ENCODE measurements around the gene THPO. TPM values are rescaled to one million over a fixed set of nuclear protein-coding genes. Genes with fewer than 3 reads are reported as not detected.

The THPO gene
- total RNA-seq, 1 donor from 2014 or later = 0.56 TPM

- TF ChIP-seq, protein P1, sequence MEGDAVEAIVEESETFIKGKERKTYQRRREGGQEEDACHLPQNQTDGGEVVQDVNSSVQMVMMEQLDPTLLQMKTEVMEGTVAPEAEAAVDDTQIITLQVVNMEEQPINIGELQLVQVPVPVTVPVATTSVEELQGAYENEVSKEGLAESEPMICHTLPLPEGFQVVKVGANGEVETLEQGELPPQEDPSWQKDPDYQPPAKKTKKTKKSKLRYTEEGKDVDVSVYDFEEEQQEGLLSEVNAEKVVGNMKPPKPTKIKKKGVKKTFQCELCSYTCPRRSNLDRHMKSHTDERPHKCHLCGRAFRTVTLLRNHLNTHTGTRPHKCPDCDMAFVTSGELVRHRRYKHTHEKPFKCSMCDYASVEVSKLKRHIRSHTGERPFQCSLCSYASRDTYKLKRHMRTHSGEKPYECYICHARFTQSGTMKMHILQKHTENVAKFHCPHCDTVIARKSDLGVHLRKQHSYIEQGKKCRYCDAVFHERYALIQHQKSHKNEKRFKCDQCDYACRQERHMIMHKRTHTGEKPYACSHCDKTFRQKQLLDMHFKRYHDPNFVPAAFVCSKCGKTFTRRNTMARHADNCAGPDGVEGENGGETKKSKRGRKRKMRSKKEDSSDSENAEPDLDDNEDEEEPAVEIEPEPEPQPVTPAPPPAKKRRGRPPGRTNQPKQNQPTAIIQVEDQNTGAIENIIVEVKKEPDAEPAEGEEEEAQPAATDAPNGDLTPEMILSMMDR (IDR thresholded peaks at IDR 0.05; ENCODE audit: unreplicated experiment) = no peak
- H3K27ac Mint-ChIP-seq = peak overlapping the region; percentile 81
- H3K4me3 Mint-ChIP-seq = no peak overlapping the region
- no peaks in the 10 kb centered on the region for H3K27me3 Mint-ChIP-seq (ENCODE audit: low read depth)
- DNase-seq (ENCODE audit: low spot score in 2 of 2, unreplicated experiment in 2 of 2) = no peak
- H3K9me3 Mint-ChIP-seq = no peaks in the 10 kb centered on the region
- peaks cover 10% of the 10 kb centered on the region for H3K36me3 Mint-ChIP-seq
- peaks cover 21% of the 10 kb centered on the region for H3K4me1 Mint-ChIP-seq
Measured at GRCh38 chr3:184347321-184348056, 30.5 kb downstream of the THPO start.

GRCh38 chr3:184346480-184347190 is 31.4 kb downstream of the THPO start:
- H3K9me3 Mint-ChIP-seq = no peaks in the 10 kb centered on the region
- no peak overlapping the region for H3K4me3 Mint-ChIP-seq
- peaks cover 7% of the 10 kb centered on the region for H3K36me3 Mint-ChIP-seq
- DNase-seq (ENCODE audit: low spot score in 2 of 2, unreplicated experiment in 2 of 2) = no peak
- H3K27me3 Mint-ChIP-seq (ENCODE audit: low read depth) = no peaks in the 10 kb centered on the region
- TF ChIP-seq, protein P1 (IDR thresholded peaks at IDR 0.05; ENCODE audit: unreplicated experiment) = no peak
- H3K4me1 Mint-ChIP-seq = peaks cover 18% of the 10 kb centered on the region
- peak overlapping the region; percentile 81 for H3K27ac Mint-ChIP-seq

- H3K9me3 Mint-ChIP-seq = no peaks in the 10 kb centered on the region
- peak overlapping the region; percentile 40 for H3K27ac Mint-ChIP-seq
- H3K4me3 Mint-ChIP-seq = no peak overlapping the region
- peaks cover 7% of the 10 kb centered on the region for H3K36me3 Mint-ChIP-seq
- peaks cover 13% of the 10 kb centered on the region for H3K4me1 Mint-ChIP-seq
- TF ChIP-seq, protein P1 (IDR thresholded peaks at IDR 0.05; ENCODE audit: unreplicated experiment) = no peak
- no peaks in the 10 kb centered on the region for H3K27me3 Mint-ChIP-seq (ENCODE audit: low read depth)
- DNase-seq (ENCODE audit: low spot score in 2 of 2, unreplicated experiment in 2 of 2) = no peak
Measured at GRCh38 chr3:184345317-184346144, 32.5 kb downstream of the THPO start.

- Mint-ChIP-seq H3K4me1 (peaks cover 13% of the 10 kb centered on the region), H3K9me3 (no peaks in the 10 kb centered on the region), H3K4me3 (no peak overlapping the region), H3K27me3 (ENCODE audit: low read depth) (no peaks in the 10 kb centered on the region), H3K36me3 (peaks cover 7% of the 10 kb centered on the region), H3K27ac (no peak overlapping the region)
- no peak for DNase-seq (ENCODE audit: low spot score in 2 of 2, unreplicated experiment in 2 of 2)
- TF ChIP-seq, protein P1 (IDR thresholded peaks at IDR 0.05; ENCODE audit: unreplicated experiment) = no peak
Measured at GRCh38 chr3:184344579-184345316, 33.3 kb downstream of the THPO start.

Data from mesothelial cell of epicardium (in vitro differentiated cells).